Measurements from ENCODE around the gene SULT1A2.

DNA sequence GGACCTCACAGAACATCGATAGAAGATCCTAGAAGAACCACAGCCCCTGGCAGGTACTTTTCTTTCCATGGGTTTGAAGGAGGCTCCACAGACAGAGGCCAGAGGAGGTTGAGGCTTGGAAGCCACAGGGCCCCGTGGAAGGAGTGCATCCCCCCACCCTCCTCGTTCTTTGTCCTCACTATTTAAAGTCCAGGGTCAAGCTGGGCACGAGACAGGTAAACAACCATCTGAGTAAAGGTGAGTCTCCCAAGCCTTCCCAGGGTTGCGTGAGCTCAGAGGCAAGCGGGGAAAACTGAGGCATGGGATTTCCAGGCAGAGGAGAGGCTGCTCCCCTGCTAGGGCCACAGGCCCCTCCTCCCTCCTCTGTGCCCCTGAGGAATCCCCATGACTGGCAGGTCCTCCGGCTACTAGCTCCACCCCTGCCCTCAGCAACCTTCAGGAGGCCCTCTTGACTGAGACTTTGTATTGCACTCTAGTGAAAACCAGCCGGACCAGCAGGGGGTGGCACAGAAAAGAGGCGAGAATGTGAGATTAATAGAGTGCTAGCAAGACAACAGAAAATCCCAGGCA, 927 bp upstream of the SULT1A2 start:
- TF ChIP-seq, protein P1, sequence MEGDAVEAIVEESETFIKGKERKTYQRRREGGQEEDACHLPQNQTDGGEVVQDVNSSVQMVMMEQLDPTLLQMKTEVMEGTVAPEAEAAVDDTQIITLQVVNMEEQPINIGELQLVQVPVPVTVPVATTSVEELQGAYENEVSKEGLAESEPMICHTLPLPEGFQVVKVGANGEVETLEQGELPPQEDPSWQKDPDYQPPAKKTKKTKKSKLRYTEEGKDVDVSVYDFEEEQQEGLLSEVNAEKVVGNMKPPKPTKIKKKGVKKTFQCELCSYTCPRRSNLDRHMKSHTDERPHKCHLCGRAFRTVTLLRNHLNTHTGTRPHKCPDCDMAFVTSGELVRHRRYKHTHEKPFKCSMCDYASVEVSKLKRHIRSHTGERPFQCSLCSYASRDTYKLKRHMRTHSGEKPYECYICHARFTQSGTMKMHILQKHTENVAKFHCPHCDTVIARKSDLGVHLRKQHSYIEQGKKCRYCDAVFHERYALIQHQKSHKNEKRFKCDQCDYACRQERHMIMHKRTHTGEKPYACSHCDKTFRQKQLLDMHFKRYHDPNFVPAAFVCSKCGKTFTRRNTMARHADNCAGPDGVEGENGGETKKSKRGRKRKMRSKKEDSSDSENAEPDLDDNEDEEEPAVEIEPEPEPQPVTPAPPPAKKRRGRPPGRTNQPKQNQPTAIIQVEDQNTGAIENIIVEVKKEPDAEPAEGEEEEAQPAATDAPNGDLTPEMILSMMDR (conservative IDR thresholded peaks at IDR 0.05; ENCODE audit: low read length), result peak; percentile 32; the same call in 1 of the 2 replicates
- no peak for TF ChIP-seq EZH2phosphoT487 (IDR thresholded peaks at IDR 0.05; ENCODE audit: borderline replicate concordance)

Data from Loucy (cell line).